ENCODE measurements around the gene SHLD3. TPM values are rescaled to one million over a fixed set of nuclear protein-coding genes. Genes with fewer than 3 reads are reported as not detected.
A peak's percentile ranks its signal among the peaks of the same experiment; 100 is the strongest.

Gene SHLD3
- polyA plus RNA-seq, 1 of the 3 experiments (the other 2 are of a cell fraction): 2.4 TPM

- Histone ChIP-seq H3K4me2 (peak overlapping the region; percentile 89), H4K20me1 (ENCODE audit: insufficient read depth) (no peaks in the 10 kb centered on the region; the same call in 1 of the 2 replicates), H3K27ac (ENCODE audit: low read depth in 2 of 2, low read length in 1 of 2) (peak overlapping the region; percentile 90 to 96; a peak in 3 of 4 replicates), H3K9me2 (no peaks in the 10 kb centered on the region), H3K4me1 (ENCODE audit: control insufficient read depth in 1 of 2, insufficient read depth in 2 of 2, low read depth in 1 of 2, low read length in 1 of 2) (peaks cover 0 to 13% of the 10 kb centered on the region in 2 experiments; a peak in 2 of 4 replicates), H3K9me3 (no peaks in the 10 kb centered on the region), H2AFZ (ENCODE audit: low read depth) (peak overlapping the region; percentile 82), H3K9ac (peak overlapping the region; percentile 77), H3K4me3 (ENCODE audit: low read depth in 2 of 2, low read length in 1 of 2) (peak overlapping the region; percentile 78 to 97), H3K36me3 (replicated peaks in 1 of 2; ENCODE audit: control insufficient read depth in 1 of 2, insufficient read depth in 2 of 2, low read length in 1 of 2) (peaks cover 2 to 8% of the 10 kb centered on the region in 2 experiments), H3K27me3 (ENCODE audit: insufficient read depth) (no peaks in the 10 kb centered on the region), H3K79me2 (ENCODE audit: insufficient read depth) (peaks cover 92% of the 10 kb centered on the region), H3F3A (replicated peaks; ENCODE audit: insufficient read depth) (no peaks in the 10 kb centered on the region)
- POLR2A ChIA-PET: interaction anchor here (0.6 to 1.0 kb wide), 3 partner anchors 60 to 516 kb away, joined by 3 to 4 read pairs (median 4); partner anchors contain the start of gene PPWD1
- WGBS (ENCODE audit: low lambda C conversion rate): 0% methylated on average over 9 of the region's 9 CpGs
- no peak for TF ChIP-seq MEF2A (IDR thresholded peaks at IDR 0.05; ENCODE audit: borderline replicate concordance, low read depth)
- no peak for TF ChIP-seq FOXM1 (IDR thresholded peaks at IDR 0.05; ENCODE audit: low read depth)
- TF ChIP-seq RFX5 (IDR thresholded peaks at IDR 0.05; ENCODE audit: low read length): no peak
- no peak for TF ChIP-seq PBX3 (IDR thresholded peaks at IDR 0.05)
- no peak for TF ChIP-seq EZH2phosphoT487 (IDR thresholded peaks at IDR 0.05; ENCODE audit: borderline replicate concordance, low read depth)
- TF ChIP-seq RXRA (IDR thresholded peaks at IDR 0.05; ENCODE audit: borderline replicate concordance, low read depth): no peak
- no peak for TF ChIP-seq CHD2 (IDR thresholded peaks at IDR 0.05; ENCODE audit: low read length, partially characterized antibody)
- no peak for TF ChIP-seq MXI1 (IDR thresholded peaks at IDR 0.05; ENCODE audit: low read depth, low read length)
- no peak for TF ChIP-seq CTCF (IDR thresholded peaks at IDR 0.05)
- no peak for TF ChIP-seq SMC3 (IDR thresholded peaks at IDR 0.05; ENCODE audit: low read depth, low read length)
- no peak for TF ChIP-seq RCOR1 (IDR thresholded peaks at IDR 0.05; ENCODE audit: low read length)
- TF ChIP-seq USF2 (IDR thresholded peaks at IDR 0.05; ENCODE audit: borderline replicate concordance, low read depth, low read length): no peak
- TF ChIP-seq NFIC (IDR thresholded peaks at IDR 0.05; ENCODE audit: borderline replicate concordance): no peak
- TF ChIP-seq ZBTB33 (IDR thresholded peaks at IDR 0.05; ENCODE audit: borderline replicate concordance, low read depth): no peak
- TF ChIP-seq TEAD4 (IDR thresholded peaks at IDR 0.05; ENCODE audit: borderline replicate concordance, insufficient read depth): no peak
- no peak for TF ChIP-seq POLR2AphosphoS5 (IDR thresholded peaks at IDR 0.05; ENCODE audit: low read depth, low read length)
- peak; percentile 4 for DNase-seq
- CTCF ChIA-PET: interaction anchor here (0.6 to 1.3 kb wide), 3 partner anchors 11 to 569 kb away, joined by 3 read pairs; no protein-coding TSS in a partner anchor
These were observed 1.3 kb upstream of the SHLD3 start for GRCh38 chr5:65623482-65623881.

All from SK-N-SH (cell line).